HG03039 (cell line): Measurements from ENCODE around the gene PLPP7.

Experiments used
- ATAC-seq: cut with Tn5 transposase; IDR thresholded peaks from one replicate; pipeline ENCODE4 v1.9.1; 2021; ENCODE audit warnings: mild to moderate bottlenecking, moderate library complexity; ENCODE audit not compliant: unreplicated experiment

The PLPP7 gene

DNA sequence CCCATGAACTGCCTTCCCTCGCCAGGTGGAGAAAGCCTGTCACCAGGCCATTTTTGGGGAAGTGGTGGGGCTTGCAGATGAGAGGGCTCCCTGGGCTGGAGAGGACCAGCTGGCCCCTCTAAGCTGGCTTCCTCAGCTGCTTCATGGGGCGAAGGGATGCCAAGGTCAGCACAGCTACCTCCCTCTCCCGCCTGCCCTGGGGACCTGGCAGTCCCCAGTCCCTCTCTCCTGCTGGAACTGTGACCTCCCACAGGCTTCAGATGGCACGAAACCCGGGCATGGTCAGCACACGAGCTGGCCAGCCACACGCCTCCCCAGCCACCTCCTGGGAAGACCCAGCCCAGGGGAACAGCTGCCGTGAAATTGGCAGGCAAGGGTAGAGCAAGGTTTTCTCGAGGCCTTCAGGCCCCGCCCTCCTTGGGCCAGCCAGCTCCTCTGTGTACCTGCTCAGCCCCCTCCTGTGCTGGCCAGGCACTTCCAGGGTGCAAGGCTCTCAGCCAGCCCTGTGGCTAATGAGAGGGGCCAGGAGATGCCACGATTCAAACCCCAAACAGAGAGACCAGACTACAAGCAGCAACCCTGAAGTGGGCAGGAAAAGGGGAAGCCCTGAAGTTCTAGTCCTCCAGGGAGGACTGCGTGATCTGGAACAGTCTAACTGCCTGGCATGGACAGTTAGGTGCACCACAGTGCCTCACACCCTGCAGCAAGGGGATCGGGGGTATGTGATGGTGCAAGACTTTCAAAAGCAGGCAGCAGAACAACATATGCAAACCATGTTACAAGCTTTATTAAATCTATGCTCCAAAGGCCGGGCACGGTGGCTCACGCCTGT, 12.9 kb downstream of the PLPP7 start:
- ATAC-seq, result no peak

DNA sequence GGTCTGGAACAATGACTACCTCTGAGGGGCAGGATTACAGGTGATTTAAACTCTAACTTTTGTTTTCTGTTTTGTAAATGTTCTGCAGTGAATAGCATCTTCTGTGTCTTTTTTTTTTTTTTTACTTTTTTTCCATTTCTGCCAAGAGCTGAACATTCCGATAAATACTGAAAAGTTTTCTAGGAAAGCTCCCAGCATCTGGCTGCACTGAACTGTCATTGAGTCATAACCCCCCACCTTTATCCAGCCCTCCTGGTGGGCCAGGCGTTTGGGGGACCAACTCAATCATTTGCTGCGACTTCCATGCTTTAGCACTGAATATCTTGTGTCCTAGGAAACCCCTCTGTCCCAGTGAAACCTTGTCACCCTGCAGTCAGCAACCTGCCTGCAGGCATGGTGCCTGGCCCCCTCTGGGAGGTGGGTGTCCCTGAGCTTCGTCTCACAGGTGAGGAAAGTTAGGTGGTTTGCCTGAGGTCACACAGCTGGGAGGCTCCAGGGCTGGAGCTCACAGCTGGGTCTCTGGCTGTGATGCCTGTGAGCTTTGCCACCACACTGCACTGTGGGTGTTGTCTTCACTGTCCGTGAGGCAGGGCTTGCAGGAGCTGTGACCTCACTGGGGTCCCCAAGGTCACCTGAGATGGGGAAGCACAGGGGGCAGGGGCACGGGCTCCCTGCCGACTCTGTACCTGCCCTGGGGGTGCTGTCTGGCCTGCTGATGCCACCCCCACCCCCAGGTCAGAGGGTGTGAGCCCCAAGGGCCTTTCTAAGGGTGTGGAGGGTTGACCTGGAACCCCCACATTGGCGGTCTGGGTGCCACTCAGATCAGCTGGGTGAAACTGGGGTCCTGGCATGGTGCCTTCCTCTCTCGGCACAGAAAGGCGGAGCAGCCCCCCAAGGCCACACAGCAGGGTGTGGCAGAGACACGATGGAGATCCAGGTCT, 14.1 kb downstream of the PLPP7 start:
- no peak for ATAC-seq

DNA sequence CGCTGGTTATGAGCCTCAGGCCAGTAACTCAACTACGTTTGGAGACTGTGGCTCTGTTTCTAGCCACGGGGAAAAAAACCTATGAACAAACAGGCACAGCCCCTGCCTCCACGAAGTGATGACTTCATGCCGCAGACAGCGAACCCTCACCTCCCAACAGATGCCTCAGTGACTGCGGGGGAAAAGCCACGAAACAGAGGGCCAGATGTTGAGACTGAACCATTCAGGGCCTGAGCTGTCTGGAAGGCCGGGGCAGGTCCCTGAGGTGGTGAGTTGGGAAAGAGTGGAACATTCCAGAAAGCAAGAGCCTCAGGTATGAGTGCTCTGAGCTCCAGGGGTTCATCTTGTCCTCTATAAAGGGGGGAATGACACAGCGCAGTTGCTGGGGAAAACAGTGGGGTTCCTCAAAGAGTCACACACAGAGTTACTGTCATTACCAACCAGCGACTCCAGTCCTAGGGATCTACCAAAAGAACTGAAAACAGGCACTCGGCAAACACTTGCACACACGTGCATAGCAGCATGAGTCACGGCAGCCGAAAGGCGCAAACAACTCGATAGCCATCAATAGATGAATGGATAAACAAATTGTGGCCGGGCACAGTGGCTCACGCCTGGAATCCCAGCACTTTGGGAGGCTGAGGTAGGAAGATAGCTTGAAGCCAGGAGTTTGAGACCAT, 15.3 kb downstream of the PLPP7 start:
- ATAC-seq, result no peak

DNA sequence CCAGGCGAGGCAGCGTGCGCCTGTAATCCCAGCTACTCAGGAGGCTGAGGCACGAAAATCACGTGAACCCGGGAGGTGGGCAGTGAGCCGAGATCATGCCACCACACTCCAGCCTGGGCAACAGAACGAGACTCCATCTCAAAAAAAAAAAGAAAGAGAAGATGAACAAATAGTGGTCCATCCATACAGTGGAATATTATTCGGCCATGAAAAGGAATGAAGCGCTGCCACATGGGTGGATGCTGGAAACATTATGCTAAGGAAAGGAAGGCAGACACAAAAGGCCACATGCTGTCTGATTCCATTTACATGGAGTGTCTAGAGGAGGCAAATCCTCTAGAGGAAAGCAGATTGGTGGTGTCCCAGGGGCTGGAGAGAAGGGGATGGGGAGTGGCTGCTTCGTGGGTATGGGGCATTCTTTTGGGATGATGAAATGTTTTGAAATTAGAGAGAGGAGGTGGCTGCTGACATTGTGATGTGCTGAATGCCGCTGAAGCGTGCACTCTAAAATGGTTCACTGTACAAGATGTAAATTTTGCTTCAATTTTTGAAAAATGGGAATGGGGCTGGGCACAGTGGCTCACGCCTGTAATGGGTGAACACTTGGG, 17.0 kb downstream of the PLPP7 start:
- ATAC-seq, result no peak

DNA sequence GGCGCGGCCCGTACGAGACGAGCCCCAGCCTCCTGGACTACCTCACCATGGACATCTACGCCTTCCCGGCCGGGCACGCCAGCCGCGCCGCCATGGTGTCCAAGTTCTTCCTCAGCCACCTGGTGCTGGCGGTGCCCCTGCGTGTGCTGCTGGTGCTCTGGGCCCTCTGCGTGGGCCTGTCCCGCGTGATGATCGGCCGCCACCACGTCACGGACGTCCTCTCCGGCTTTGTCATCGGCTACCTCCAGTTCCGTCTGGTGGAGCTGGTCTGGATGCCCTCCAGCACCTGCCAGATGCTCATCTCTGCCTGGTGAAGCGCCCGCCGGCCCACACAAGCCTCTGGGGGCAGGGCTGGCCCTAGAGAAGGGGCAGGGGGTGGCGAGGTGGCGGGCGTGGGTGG, 18.5 kb downstream of the PLPP7 start:
- ATAC-seq, result no peak

DNA sequence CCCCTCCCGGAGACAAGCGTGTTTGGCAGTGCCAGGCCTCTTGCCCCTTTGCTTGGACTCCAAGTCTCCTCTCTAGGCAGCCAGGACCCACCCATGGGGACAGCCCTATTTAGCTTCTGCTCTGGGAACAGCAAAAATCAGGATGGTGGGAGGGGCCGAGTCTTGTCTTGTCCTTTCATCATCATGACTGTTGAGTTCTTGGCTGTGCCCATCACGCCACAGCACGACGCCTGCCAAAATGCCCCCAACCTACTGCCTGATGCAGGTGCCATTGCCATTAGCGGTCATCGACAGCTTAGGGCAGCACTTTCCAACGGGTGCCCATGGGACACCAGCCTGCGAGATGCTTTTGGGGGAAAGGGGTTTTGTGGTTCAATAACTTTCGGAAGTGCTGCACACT, 18.9 kb downstream of the PLPP7 start:
- no peak for ATAC-seq

DNA sequence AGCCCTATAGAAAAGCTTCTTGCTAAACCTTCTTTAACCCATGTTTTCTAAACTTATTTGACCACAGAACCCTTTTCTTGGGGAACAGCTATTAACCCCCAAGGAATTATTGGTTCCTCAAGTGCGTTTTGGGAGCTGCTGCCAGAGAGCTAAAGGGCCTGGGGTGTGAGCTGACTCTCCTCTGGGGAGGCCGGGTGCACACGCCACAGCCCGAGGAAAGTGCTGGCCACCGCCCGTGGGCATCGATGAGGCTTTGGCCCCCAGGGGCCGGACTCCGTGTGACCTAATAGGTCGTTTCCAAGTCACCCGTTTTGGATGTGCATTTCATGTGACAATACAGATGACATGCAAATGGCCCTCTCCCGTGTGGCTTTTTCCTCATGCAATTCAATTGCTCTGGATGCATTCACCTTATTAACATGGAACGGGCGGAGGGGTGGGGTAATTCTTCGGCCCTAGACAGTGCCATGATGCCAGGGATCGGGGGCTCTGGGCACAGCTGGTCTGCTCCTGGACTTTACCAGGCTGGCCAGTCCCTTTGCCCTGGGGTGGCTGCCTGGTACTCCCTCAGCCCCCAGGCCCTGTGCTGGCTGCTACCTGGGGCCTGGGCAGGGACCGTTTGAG, 19.5 kb downstream of the PLPP7 start:
- ATAC-seq, result no peak

DNA sequence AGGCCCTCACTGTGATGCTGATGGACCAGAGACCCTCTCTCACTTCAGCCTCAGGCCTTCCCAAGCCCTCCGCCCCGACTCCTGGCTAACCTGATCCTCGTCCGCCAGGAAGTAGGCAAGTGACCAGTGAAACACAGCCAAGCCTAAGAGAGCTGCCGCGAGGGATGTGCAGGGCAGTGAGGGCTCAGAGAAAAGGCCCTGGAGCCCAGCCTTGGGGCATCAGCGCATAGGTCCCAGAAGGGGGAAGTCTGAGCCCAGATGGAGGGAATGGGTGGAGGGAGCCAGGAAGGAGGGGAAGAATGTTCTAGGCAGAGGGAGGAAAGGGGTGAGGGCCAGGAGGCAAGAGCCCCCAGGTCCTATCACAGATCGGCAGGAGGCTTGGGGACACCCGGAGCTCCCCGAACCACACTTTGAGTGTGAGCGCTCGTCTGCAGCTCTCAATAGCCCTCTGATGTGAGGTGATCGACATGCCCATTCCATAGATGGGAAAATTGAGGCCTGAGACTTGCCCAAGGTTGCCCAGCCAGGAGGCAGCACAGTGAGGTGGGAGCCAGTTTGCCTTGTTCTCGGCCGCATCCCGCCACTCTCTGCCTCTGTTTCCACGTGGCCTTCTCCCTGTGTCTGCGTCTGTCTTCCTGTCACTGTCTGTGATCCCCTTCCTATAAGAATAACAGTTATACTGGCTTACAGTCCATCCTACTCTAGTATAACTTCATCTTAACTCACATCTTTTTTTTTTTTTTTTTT, 20.2 kb downstream of the PLPP7 start:
- ATAC-seq, result no peak

DNA sequence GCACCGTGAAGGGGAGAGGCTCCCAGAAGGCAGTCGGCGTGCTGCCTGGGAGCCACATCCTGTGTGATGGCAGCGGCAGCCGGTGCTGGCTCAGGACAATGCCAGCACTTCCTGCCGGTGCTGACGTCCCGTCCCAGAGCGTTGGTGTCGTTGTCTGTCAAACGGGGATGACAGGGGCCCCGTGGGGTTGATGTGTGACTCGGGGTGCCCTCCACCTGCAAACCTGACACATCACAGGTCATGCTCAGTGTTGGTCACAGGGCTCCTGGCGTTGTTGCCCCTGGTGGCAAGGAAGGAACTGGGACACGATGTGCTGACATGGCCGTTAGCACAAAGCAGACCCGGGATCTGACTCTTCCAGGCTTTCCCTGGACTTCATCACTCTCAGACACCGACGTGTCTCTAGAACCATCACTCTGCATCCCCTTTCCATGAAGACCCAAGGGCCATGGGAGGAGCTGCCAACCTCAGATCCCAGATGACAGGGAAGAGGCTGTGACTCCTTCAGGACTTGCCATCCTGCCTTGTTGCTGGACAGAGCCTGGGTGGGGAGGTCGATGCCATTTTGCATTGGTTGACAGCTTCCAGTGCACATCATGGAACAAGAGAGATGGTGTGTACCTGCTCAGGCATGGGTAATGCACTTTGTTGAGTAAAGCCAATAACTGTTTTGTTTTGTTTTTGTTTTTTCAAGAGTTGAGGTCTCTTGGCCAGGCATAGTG, 21.5 kb downstream of the PLPP7 start:
- ATAC-seq, result no peak

DNA sequence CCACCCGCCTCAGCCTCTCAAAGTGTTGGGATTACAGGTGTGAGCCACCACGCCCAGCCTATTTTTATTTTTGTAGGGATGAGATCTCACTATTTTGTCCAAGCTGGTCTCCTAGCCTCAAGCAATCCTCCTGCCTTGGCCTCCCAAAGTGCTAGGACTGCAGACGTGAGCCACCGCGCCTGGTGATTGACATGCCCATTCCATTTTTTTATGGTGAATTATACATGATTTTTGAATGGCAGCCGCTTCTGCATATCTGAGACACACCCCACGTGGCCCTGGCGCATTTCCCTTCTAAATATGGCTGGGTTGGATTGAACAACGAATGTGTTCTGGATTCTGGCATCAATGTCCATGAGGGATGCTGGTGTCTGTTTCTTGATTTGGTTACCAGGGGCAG, 22.7 kb downstream of the PLPP7 start:
- no peak for ATAC-seq

DNA sequence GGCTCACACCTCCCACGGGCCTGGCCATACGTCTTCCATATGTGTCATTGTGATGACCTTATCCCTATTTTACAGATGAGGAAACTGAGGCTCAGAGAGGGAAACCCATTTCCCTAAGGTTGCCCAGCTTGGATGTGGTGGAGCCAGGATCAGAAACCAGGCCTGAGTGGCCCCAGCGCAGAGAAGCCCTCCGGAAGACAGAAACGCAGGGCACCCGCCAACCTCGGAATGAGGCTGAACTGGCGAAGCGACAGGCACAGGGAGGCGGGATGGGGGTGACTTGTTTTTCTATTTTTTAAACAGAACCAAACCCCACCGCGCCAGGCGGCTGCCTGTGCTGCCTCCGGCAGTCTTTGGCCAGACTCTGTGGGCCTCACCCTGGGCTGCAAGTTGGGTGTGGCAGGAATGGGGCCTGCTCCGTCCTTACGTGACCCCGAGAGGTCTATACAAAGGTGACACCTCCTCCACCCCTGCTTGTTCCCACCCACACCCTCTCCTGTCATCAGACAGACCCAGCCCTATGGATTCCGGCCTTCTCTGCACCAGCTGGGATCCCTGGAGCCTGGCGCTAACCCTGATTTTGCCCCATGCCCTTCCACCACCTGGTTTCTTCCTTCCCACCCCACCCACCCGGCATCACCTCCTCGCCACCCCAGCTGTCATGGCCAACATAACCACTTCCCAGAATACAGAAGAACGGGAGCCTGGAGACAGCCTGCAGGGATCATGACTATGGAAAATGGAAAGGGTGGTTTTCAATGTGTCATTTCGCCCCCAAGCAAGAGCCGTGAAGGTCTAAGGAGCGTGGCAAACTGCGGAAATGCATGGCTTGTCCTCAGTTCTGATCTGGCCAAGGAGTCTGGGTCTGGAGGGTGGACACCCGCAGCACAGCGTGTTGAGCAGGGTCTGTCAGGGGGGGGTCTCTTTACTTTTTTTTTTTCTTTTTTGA, 23.6 kb downstream of the PLPP7 start:
- ATAC-seq, result no peak

DNA sequence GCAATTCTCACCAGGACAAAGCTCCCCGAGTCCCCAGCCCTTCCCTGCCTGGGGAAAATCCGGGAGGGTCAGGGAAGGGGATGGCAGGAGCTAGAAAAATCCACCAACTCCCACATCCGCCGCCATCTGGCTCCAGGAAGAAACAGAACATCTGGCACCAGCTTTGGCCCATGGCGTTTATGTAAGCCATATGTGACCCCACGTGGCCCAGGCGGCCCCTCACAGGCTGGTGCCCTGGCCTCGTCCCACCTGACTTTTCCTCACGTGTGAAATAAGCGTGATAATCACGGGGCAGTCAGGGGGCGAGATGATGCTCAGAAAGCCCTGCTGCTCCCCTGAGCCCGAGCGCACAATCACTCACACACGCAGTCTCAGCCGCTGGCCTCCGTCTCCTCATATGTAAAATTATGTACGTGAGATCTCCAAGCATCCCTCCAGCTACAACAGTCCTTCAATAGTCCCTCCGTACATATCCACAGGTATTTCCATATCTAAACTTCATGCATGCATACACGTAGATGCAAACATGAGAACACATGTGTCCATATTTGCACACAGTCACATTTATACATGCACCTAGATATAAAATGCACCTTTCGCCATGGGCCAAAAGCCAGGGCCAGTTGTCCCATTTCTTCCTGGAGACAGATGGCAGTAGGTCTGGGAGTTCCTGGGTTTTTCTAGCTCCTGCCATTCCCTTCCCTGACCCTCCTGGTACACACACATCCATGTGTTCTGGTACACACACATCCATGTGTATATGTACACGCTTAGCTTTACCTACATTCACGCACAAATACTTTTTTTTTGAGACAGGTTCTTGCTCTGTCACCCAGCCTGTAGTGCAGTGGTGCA, 28.9 kb downstream of the PLPP7 start:
- ATAC-seq, result no peak

DNA sequence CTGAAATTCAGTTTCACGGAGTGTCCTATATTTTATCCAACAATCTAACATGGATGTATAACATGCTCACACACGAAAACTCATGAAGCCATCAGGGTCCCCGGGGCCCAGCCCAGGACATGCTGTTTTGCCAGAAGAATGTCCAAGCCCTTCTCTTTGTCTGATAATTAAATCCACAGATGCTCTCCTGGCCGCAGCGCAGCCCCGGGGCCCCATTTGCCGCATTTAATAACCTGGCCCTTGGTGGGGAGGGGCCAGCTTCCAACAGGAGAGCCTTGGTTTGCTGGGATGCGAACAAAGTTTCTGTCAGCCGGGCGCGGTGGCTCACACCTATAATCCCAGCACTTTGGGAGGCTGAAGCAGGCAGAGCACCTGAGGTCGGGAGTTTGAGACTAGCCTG, 30.0 kb downstream of the PLPP7 start:
- ATAC-seq, result no peak

DNA sequence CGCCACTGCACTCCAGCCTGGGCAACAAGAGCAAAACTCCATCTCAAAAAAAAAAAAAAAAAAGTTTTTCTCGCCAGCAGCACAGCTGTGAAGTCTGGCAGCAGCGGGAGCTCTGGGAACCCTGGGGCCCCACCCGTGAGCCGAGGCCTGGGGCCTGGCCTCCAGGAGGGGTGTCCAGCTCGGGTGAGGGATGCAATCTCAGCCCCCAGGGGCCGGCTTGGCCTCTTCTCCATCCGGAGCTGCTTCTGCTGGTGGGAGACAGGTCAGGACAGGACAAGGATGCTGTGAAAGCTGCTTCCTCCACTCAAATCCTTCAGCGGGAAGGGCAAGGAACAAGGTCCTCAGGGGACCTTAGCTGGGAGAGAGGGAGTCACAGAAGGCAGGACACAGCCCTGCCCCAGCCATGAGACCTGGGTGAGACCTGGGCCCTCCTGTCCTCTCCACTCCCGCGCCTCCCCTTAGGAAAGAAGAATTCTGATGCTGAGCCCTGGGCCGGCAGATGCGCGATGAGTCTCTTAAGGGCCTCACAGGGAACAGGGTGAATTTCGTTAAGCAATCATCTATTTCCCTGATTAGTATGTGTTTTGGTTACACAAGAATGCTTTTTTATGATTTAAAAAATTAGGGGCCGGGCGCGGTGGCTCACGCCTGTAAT, 30.6 kb downstream of the PLPP7 start:
- no peak for ATAC-seq

DNA sequence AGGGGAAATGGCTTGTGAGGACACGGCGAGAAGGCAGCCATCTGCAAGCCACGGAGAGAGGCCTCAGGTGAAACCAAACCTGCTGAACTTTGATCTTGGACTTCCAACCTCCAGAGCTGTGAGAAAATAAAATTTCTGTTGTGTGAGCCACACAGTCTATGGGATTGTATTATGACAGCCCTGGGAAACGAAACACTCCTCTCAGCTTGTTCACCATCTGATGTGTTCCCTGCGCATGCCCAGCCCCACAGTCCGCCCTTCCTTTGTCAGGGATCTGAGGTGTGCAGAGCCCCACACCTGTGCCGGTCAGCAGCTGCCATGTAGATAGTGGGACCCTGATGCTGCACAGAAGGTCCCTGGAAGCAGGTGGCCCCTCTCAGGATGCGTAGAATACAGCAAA, 34.1 kb downstream of the PLPP7 start:
- no peak for ATAC-seq
